ENCODE measurements around the gene CLSTN1.
"Not testable (repeated sequence)": the region's sequence is repeated elsewhere in the genome, so short reads cannot be mapped to it uniquely, and the experiment has no call there.

CLSTN1 gene

DNA sequence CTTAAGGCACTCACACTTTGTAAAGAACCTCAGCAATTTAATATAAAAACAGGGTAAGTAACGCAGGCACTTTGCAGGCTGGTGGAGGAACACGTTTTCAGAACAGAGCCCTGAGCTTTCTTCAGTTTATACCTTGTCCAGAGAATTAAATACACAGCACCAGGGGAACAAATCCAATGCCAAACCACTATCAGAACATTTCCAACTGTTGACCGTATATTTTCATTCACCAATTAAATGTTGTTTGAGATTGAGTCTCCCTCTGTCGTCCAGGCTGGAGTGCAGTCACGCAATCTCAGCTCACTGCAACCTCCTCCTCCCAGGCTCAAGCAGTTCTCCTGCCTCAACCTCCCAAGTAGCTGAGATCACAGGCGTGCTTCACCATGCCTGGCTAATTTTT lies 29.7 kb downstream of the CLSTN1 start:
- DNase-seq = no peak

GRCh38 chr1:9793291-9793690 lies 30.5 kb downstream of the CLSTN1 start:
- no peak for DNase-seq

GRCh38 chr1:9792156-9793042 lies 31.4 kb downstream of the CLSTN1 start:
- DNase-seq = peak; percentile 55 to 62

- DNase-seq = not testable (repeated sequence)
Measured at GRCh38 chr1:9789700-9790099, 34.1 kb downstream of the CLSTN1 start.

- DNase-seq = no peak
Measured at GRCh38 chr1:9787702-9788101, 36.1 kb downstream of the CLSTN1 start.

DNA sequence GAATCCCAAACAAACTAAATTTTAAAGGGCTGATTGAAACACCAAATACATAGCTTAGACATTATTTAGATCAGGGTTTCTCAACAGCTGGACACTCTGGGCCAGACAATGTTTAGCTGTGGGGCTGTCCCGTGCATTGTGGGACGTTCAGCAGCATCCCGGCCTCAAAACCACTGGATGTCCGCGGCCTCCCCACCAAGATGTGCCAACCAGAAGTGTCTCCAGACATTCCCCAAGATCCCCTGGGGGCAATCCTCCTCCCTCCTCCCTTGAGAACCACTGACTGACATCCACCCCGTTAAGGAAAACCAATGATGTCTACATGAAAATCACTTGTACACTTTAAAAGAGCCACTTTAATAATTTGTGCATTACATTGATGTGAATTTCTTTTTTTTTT lies 38.4 kb downstream of the CLSTN1 start:
- DNase-seq = no peak

DNA sequence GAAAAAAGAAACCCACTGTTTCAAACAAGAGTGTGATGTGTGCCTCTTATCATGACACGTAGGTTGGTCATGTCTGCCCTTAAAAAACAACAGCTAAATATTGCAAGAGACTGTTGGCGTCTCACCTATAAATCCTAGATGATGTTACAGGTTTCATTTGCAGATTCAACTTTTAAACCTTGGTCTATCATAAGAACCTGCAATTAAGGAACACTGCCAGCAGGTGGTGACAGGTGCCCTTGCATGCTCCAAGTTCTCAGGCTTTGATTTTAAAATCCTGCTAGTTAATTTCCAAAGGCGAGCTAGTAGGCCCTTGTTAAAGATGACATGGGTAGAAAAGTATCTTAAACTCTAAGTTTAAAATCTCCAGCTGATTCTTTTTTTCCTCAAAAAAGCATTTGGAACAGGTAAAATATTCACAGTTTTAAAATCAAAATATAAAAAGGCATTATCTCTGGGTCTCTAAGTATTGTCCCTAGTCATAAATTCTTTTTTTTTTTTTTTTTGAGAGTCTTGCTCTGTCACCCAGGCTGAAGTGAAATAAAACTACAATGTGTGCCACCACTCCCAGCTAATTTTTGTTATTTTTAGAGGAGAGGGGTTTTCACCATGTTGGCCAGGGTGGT lies 39.1 kb downstream of the CLSTN1 start:
- peak; percentile 2 to 54 for DNase-seq

DNA sequence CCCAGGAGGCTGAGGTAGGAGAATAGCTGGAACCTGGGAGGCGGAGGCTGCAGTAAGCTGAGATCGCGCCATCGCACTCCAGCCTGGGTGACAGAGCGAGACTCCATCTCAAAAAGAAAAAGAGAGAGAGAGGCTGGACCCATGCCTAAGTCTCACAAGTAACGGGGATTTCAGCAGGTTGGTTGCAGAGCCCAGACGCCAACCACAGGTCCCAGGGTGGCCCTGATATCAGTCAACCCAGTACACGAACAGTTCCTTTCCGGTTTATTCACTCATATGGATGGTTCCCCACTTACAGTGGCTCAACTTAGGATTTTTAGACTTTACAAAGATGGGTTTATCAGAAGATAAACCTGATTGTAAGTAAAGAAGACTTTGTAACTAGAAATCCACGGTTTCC lies 40.9 kb downstream of the CLSTN1 start:
- no peak for DNase-seq

GRCh38 chr1:9782116-9782751 lies 41.5 kb downstream of the CLSTN1 start:
- DNase-seq = no peak

GRCh38 chr1:9780554-9781110 lies 43.1 kb downstream of the CLSTN1 start:
- no peak for DNase-seq

DNA sequence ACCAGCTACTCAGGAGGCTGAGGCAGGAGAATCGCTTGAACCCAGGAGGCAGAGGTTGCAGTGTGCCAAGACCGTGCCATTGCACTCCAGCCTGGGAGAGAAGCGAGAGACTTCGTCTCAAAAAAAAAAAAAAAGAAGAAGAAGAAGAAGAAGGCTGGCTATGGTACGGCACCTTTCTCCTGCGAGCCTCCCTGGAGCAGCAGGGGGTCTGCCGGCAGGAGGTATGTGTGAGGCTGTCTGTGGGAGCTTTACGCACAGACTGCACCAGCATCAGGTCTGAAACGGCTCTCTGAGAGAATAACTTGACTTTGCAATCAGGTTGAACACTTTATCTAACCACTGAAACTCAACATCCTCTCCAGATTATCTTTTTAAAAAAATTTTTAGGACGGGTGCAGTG lies 44.9 kb downstream of the CLSTN1 start:
- no peak for DNase-seq

- DNase-seq = no peak
Measured at GRCh38 chr1:9776685-9777084, 47.1 kb downstream of the CLSTN1 start.

GRCh38 chr1:9774712-9775679 lies 48.8 kb downstream of the CLSTN1 start:
- no peak for DNase-seq

DNA sequence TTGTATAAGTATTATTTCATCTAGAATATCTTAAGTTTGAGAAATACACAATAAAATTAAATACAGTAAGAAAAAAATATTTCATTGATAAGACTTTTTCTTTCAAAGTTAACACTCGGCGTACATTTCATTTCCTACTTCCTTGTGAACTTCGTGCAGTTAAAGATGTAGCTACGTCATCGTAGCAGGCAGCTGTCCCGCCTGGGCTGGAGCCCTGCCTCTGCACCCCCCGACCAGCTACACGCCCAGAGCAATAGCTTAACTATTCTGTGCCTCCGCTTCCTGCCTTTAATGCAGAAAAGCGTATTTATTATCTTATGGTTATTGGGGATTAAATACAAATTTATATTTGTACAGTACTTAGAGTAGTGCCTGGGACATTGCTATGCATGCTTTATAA lies 53.5 kb downstream of the CLSTN1 start:
- DNase-seq = no peak

DNA sequence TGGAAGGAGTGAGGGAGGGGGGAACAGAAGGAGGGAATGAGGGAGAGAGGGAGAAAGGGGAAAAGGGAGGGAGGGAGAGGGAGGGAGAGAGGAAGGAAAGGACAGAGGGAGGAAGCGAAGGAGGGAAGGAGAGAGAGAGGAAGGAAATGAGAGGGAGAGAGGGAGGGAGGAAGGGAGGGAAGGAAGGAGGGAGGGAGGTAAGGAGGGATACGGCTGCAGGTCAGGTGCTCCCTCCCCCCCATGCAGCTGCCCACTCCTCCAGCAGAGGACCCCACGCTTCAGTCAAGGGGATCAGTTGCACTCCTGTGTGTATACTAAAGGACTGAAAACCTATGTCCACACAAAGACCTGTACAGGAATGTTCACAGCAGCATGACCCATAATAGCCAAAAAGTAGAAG lies 54.8 kb downstream of the CLSTN1 start:
- no peak for DNase-seq

DNA sequence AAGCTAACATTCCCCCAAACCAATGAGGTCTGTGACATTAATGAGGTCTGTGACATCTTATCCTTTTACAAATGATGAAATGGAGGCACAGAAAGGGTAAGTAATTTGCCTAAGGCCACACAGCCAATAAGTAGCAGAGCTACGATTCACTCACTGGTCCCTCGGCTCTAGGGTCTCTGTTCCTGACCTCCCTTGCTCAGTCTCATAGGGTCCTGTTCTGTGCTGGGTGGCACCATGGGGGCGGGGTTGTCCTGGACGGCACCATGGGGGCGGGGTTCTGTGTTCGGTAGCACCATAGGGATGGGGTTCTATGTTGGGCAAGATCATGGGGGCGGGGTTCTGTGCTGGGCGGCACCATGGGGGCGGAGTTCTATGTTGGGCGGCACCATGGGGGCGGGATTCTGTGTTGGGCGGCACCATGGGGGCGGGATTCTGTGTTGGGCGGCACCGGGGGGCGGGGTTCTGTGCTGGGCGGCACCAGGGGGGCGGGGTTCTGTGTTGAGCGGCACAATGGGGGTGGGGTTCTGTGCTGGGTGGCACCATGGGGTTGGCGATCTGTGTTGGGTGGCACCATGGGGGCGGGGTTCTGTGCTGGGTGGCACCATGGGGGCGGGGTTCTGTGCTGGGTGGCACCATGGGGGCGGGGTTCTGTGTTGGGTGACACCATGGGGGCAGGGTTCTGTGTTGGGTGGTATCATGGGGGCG lies 55.6 kb downstream of the CLSTN1 start:
- no peak for DNase-seq

DNA sequence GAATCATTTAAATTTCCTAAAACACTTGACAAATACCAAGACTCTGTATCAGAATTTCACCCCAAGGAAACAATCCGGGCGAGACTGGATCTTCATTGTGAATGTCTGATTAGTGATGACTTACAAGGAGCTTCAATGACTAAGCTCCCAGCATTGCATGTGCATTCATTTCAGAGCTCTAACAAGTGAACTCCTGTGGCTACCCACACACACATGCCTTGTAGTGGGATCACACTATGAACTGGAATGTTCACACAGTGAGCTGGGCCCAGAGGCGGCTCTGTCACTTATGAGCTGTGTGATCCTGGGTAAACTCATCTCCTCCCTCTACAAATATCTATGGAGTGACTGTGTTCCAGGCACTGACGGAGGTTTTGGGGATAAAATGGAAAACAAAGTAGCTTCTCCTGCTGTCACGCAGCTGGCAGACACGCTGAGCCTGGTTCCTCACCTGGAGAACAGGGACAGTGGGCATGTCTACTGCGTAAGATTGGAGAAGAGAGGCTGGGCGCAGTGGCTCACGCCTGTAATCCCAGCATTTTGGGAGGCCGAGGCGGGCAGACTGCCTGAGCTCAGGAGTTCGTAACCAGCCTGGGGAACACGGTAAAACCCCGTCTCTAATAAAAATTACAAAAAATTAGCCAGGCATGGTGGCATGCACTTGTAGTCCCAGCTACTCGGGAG lies 56.9 kb downstream of the CLSTN1 start:
- DNase-seq = no peak

DNA sequence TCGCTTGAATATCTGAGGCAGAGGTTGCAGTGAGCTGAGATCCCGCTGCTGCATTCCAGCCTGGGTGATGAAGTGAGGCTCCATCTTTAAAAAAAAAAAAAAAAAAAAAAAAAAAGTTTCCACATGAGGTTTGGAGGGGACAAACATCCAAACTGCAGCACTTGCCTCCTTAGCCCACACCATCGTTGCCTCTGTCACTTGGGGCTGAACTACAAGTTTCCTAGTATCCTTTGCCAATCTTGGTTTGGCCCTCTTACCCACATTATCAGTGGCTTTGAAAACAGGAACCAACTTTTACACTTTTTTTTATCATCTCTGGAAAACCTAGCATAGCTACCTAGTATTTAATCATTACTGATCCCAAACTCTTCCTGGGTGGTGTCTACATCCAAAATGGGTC lies 59.2 kb downstream of the CLSTN1 start:
- DNase-seq = no peak

- no peak for DNase-seq
Measured at GRCh38 chr1:9763914-9764313, 59.9 kb downstream of the CLSTN1 start.

DNA sequence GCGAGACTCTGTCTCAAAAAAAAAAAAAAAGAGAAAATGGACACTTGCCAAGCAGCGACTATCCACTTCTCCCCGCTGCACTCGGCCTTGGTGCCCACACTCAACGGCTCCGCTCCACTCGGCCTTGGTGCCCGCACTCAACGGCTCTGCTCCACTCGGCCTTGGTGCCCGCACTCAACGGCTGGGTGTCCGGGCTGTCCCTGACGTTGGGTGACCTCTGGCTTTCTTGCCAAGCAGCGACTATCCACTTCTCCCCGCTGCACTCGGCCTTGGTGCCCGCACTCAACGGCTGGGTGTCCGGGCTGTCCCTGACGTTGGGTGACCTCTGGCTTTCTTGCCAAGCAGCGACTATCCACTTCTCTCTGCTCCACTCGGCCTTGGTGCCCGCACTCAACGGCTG lies 61.3 kb downstream of the CLSTN1 start:
- DNase-seq = not testable (repeated sequence)

GRCh38 chr1:9761855-9762254 lies 61.9 kb downstream of the CLSTN1 start:
- DNase-seq = no peak
